HG03469 (cell line): ENCODE results near the gene HOXA6.

Experiments used
- ATAC-seq: cut with Tn5 transposase; IDR thresholded peaks from one replicate; pipeline ENCODE4 v1.9.1; 2021; ENCODE audit warnings: mild to moderate bottlenecking, moderate library complexity, moderate number of reproducible peaks; ENCODE audit not compliant: unreplicated experiment

The HOXA6 gene

GRCh38 chr7:27125986-27126394 lies 21.6 kb downstream of the HOXA6 start:
- ATAC-seq = no peak

GRCh38 chr7:27124902-27125689 lies 22.5 kb downstream of the HOXA6 start:
- no peak for ATAC-seq

- no peak for ATAC-seq
Observed at GRCh38 chr7:27124096-27124901, 23.3 kb downstream of the HOXA6 start.

- no peak for ATAC-seq
Observed at GRCh38 chr7:27123477-27124053, 24.0 kb downstream of the HOXA6 start.

GRCh38 chr7:27123007-27123476 lies 24.5 kb downstream of the HOXA6 start:
- no peak for ATAC-seq

GRCh38 chr7:27122077-27122910 lies 25.3 kb downstream of the HOXA6 start:
- ATAC-seq = no peak

GRCh38 chr7:27121684-27122076 lies 25.9 kb downstream of the HOXA6 start:
- ATAC-seq = no peak

GRCh38 chr7:27119412-27119911 lies 28.1 kb downstream of the HOXA6 start:
- no peak for ATAC-seq

- ATAC-seq = no peak
Observed at GRCh38 chr7:27118580-27118979, 29.0 kb downstream of the HOXA6 start.

- ATAC-seq = no peak
Observed at GRCh38 chr7:27117887-27118491, 29.6 kb downstream of the HOXA6 start.

- no peak for ATAC-seq
Observed at GRCh38 chr7:27116962-27117886, 30.4 kb downstream of the HOXA6 start.

- ATAC-seq = no peak
Observed at GRCh38 chr7:27116031-27116961, 31.3 kb downstream of the HOXA6 start.

GRCh38 chr7:27115221-27116026 lies 32.1 kb downstream of the HOXA6 start:
- no peak for ATAC-seq

- ATAC-seq = no peak
Observed at GRCh38 chr7:27114881-27115220, 32.7 kb downstream of the HOXA6 start.

GRCh38 chr7:27113991-27114769 lies 33.4 kb downstream of the HOXA6 start:
- no peak for ATAC-seq
